Progenitor cell of endocrine pancreas (in vitro differentiated cells): ENCODE data around the gene IGFL3. TPM values are rescaled to one million over a fixed set of nuclear protein-coding genes. Genes with fewer than 3 reads are reported as not detected.

Experiments
- DNase-seq: peaks from one replicate; pipeline ENCODE4 v3.0.0; 2021; ENCODE audit warnings: low spot score; ENCODE audit not compliant: unreplicated experiment
- H3K27ac Mint-ChIP-seq: 2 replicates; pipeline ENCODE4 v1.8.0; 2021; ENCODE audit warnings: mild to moderate bottlenecking, moderate library complexity, mixed read lengths
- H3K27me3 Mint-ChIP-seq: 2 replicates; pipeline ENCODE4 v1.8.0; 2021; ENCODE audit warnings: mixed read lengths
- H3K36me3 Mint-ChIP-seq: 2 replicates; pipeline ENCODE4 v1.8.0; 2022; ENCODE audit warnings: mixed read lengths; ENCODE audit not compliant: insufficient read depth
- H3K4me1 Mint-ChIP-seq: 2 replicates; pipeline ENCODE4 v1.8.0; 2021; ENCODE audit warnings: low read depth, mixed read lengths
- H3K4me3 Mint-ChIP-seq: 2 replicates; pipeline ENCODE4 v1.8.0; 2021; ENCODE audit warnings: low read depth, mild to moderate bottlenecking, moderate library complexity, mixed read lengths
- H3K9me3 Mint-ChIP-seq: 2 replicates; pipeline ENCODE4 v1.8.0; 2021; ENCODE audit warnings: low read depth, mixed read lengths
- total RNA-seq: library from RNA; stranded (reverse); gene quantifications from 2 replicates; pipeline ENCODE4 v1.2.1, GENCODE V29; 2021
- TF ChIP-seq, protein P1 (sequence below): fragments of 200-600 bp; sonication (generic); IDR thresholded peaks from one replicate; pipeline ENCODE4 v1.5.0; 2021; ENCODE audit warnings: antibody characterized with exemption, mild to moderate bottlenecking; ENCODE audit not compliant: unreplicated experiment

The IGFL3 gene
- total RNA-seq, 1 donor from 2014 or later, result not detected

DNA sequence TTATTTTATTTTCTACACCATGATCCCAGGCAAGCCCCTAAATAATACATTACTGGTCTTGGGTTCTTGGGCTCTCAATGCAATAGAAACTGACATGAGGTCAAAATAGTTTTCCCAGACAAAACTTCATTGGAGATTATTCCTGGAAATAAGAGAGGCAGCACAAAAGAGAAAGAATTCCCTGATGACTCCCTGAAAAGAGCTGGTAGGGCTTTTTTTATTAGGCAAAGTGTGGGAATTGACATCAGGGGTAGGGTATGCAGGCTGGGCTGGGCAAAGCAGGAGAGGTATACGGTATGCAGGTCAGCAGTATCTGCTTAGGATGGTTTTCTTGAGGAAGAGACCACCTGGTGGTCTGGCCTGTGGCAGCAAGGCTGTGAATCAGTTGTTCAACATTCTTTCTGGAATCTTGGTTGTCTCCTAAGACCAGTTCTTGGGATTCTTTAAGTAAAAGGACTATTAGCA, 9.3 kb upstream of the IGFL3 start:
- peaks cover 23% of the 10 kb centered on the region for H3K4me1 Mint-ChIP-seq
- H3K4me3 Mint-ChIP-seq, result no peak overlapping the region
- TF ChIP-seq, protein P1, sequence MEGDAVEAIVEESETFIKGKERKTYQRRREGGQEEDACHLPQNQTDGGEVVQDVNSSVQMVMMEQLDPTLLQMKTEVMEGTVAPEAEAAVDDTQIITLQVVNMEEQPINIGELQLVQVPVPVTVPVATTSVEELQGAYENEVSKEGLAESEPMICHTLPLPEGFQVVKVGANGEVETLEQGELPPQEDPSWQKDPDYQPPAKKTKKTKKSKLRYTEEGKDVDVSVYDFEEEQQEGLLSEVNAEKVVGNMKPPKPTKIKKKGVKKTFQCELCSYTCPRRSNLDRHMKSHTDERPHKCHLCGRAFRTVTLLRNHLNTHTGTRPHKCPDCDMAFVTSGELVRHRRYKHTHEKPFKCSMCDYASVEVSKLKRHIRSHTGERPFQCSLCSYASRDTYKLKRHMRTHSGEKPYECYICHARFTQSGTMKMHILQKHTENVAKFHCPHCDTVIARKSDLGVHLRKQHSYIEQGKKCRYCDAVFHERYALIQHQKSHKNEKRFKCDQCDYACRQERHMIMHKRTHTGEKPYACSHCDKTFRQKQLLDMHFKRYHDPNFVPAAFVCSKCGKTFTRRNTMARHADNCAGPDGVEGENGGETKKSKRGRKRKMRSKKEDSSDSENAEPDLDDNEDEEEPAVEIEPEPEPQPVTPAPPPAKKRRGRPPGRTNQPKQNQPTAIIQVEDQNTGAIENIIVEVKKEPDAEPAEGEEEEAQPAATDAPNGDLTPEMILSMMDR, result no peak
- no peak for DNase-seq
- H3K9me3 Mint-ChIP-seq, result peaks cover 21% of the 10 kb centered on the region
- peak overlapping the region; percentile 99 for H3K27ac Mint-ChIP-seq
- H3K27me3 Mint-ChIP-seq, result no peaks in the 10 kb centered on the region
- H3K36me3 Mint-ChIP-seq, result peaks cover 7% of the 10 kb centered on the region

DNA sequence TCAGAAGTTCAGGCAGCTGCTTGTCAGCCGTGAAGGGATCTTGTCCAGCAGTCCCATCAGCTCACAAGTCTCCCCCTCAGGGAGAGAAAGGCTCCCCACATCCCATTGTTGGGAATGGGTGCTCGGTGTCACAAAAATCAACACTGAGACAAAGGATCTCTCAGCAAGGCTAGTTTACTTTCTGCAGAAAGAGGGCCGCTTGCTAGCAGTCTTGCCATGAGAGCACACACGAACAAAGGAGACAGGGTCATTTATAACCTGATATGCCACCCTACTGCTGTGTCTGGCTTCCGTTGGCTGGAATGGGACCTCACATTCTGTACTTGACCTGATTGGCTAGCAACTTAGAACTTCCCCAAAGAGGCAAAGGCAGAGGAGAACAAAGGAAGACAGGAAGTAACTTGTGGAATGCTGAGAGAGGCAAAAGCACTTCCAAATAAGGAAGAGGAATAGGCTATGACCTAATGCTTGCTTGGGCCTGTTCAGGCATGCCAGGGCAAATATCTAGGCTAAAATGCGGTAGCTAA, 8.7 kb upstream of the IGFL3 start:
- Mint-ChIP-seq H3K27ac (peak overlapping the region; percentile 99), H3K36me3 (peaks cover 7% of the 10 kb centered on the region), H3K9me3 (peaks cover 23% of the 10 kb centered on the region), H3K4me1 (peaks cover 23% of the 10 kb centered on the region), H3K4me3 (peak overlapping the region; percentile 72), H3K27me3 (no peaks in the 10 kb centered on the region)
- DNase-seq, result peak; percentile 49
- TF ChIP-seq, protein P1, result no peak

DNA sequence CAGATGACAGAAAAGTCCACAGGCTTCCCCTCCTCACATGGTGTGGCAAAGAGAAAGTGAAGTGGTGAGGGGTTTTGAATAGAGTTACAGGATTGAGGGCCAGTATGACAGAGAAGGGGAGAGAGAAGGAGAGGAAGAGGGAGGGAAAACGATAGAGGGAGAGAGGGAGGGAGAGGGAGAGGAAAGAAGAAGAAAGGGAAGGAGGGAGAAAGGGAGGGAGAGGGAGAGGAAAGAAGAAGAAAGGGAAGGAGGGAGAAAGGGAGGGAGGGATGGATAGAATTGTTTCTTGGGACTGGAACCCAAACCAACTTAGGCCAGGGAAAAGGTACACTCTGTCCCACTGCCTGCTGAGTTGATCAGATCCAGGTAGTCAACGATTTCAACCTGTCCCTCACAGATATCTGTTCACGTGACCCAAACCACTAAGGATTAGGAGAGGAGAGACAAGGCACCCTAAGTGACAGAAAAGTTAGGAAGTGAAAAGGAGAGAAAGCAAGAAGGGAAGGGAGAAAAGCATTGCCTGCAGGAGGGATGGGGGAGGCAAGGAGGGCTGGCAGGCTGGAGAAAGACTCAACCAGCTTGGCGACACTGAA, 8.1 kb upstream of the IGFL3 start:
- Mint-ChIP-seq H3K36me3 (peaks cover 7% of the 10 kb centered on the region), H3K9me3 (peaks cover 26% of the 10 kb centered on the region), H3K4me3 (peak overlapping the region; percentile 72)

DNA sequence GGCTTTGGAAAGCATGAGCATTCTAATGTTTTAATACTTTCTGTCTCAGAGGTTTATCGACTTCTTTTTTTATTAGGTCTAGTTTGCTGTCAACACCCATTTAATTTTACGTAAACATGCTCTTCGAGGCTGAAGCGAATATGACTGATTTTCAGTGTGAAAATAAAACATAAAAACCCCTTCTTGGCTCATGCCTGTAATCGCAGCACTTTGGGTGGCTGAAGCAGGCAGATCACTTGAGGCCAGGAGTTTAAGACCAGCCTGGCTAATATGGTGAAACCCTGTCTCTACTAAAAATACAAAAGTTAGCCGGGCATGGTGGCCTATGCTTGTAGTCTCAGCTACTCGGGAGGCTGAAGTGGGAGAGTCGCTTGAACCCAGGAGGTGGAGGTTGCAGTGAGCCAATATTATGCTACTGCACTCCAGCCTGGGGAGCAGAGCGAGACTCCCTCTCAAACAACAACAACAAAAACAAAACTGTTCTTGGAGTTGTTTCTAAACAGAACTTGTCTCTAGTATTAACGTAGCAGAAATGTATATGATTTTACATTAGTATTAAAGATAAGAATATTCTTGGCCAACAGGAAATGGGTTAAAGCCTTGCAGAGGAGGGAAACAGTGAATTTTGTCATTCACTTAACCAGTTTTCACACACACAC, 7.1 kb upstream of the IGFL3 start:
- peaks cover 7% of the 10 kb centered on the region for H3K36me3 Mint-ChIP-seq
- H3K27me3 Mint-ChIP-seq, result peaks cover 3% of the 10 kb centered on the region
- peaks cover 24% of the 10 kb centered on the region for H3K9me3 Mint-ChIP-seq
- H3K4me3 Mint-ChIP-seq, result peak overlapping the region; percentile 72
- peaks cover 23% of the 10 kb centered on the region for H3K4me1 Mint-ChIP-seq
- DNase-seq, result no peak
- H3K27ac Mint-ChIP-seq, result peak overlapping the region; percentile 99
- TF ChIP-seq, protein P1, result no peak

More for the DNA sequence above, 8.1 kb upstream of the IGFL3 start:
- Mint-ChIP-seq H3K27me3 (no peaks in the 10 kb centered on the region), H3K27ac (peak overlapping the region; percentile 99), H3K4me1 (peaks cover 23% of the 10 kb centered on the region)
- no peak for DNase-seq
- TF ChIP-seq, protein P1, result no peak

DNA sequence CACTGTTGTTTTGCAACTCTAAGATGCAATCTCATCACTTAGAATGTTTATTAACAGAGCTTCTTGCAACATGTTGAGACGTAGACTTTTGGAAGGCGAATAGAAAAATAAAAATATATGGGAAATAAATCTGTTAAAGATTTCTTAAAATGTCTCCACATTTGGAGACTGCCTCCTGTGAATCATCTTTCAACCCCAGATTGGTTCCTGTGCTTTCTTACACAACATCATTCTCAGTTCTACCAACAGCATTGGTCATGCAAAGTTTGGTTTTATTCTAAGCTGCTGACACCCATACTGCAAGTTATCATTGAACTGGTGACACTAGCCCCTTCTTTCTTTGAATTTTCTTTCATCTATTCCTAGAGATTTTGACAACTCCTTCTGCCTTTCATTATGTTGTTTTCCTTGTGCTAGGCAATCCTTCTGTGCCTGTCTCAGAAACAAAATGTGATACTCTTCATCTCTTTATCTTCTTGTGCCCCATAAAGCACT, 1.6 kb upstream of the IGFL3 start:
- Mint-ChIP-seq H3K27me3 (peaks cover 7% of the 10 kb centered on the region), H3K4me1 (peaks cover 8% of the 10 kb centered on the region), H3K4me3 (no peak overlapping the region), H3K9me3 (peaks cover 11% of the 10 kb centered on the region), H3K36me3 (no peaks in the 10 kb centered on the region), H3K27ac (no peak overlapping the region)
- TF ChIP-seq, protein P1, result no peak
- no peak for DNase-seq
